Activated naive CD4-positive, alpha-beta T cell (primary cell): ENCODE measurements around the gene PTPA.
"Not testable (repeated sequence)": the region's sequence is repeated elsewhere in the genome, so short reads cannot be mapped to it uniquely, and the experiment has no call there.

Experiments used
- DNase-seq, 4 experiments: peaks; one replicate each; lab custom pipeline; 2025; lab: John Stamatoyannopoulos, UW

Gene PTPA

GRCh38 chr9:129108805-129109536 lies 2.2 kb upstream of the PTPA start:
- no peak for DNase-seq

- DNase-seq = no peak
Measured at GRCh38 chr9:129109537-129109903, 1.7 kb upstream of the PTPA start.

DNA sequence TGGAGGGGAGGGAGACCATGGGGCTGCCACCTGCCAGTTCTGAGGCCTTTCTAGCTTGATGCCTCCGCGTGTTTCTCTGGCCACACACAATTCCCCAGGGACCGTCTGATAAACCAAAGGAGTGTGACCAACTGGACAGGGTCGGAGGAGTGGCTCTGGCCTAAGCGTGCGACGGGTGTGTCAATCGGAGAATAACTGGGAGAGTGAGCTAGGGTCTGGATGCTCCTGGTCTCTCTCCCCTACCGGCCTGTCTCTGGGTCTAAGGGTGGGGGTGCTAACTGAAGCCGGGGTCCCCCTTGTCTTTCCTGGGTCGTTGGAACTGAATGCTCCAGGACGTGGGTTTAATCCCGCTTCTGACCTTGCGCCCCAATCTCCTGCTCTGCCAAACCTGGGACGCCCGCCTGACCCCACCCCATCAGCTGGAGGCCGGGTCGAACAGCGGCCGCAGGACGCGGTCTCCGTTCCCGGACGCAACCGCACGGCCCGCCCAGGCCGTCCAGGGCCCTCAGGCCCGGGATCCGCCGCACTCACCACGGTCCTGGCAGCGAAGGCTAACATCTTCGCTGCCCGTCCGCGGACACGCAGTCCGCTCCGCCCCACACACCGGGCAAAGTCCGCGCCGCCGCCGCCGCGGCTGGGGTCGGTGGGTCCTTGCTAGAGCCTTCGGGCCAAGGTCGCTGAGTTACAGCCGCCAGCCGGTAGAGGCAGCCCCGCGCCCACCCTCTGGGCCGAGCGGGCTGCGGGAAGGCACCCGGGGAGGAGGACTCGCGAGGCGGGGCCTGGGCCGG lies 1.1 kb upstream of the PTPA start:
- no peak for DNase-seq

DNA sequence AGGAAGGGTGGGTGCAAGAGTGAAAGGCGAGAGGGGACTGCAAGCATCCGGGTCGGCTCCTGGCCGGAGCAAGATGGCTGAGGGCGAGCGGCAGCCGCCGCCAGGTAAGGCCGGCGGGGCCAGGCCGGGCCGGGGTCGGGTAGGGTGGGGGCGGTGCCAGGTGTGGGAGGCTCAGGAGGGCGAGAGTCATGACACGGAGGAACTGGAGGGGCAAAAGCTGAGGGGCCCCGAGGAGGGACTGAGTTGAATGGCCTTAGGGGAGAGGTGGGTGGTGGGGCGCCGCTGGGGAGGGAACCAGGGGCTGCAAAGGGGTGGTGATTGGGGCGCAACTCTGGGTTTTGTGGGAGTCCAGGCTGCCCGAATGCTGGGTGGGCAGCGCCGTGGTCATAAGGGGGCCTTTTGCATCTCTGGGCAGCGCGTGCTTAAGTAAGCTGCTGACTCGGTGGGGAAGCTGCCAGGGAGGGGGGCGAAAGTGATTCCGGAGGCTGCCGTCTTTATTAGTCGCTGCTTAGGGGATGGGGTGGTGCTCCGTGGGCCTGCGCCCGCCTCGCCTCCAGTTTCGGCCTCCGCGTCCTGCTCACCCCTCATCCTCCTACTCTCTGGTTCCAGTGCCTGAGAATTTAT lies 425 bp downstream of the PTPA start:
- no peak for DNase-seq

GRCh38 chr9:129112526-129112925 lies 1.3 kb downstream of the PTPA start:
- DNase-seq = not testable (repeated sequence)

DNA sequence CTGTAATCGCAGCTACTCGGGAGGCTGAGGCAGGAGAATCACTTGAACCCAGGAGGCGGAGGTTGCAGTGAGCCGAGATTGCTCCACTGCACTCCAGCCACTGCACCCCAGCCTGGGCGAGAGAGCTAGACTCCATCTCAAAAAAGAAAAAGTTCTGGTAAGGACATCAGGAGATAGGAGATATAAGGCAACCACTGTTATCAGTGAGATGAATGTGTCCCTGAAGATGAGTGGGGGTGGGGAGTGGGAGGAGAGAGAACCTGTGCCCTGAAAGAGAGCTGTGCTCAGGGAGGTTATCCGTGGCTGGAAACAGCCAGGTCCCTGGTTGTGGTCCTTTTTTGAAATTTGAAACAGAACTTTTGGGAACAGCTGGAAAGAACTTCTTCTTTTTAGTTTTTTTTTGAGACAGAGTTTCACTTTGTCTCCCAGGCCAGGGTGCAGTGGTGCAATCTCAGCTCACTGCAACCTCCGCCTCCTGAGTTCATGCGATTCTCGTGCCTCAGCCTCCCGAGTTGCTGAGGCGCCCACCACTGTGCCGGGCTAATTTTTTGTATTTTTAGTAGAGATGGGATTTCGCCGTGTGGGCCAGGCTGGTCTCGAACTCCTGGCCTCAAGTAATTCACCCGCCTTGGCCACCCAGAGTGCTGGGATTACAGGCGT lies 2.6 kb downstream of the PTPA start:
- DNase-seq = no peak

DNA sequence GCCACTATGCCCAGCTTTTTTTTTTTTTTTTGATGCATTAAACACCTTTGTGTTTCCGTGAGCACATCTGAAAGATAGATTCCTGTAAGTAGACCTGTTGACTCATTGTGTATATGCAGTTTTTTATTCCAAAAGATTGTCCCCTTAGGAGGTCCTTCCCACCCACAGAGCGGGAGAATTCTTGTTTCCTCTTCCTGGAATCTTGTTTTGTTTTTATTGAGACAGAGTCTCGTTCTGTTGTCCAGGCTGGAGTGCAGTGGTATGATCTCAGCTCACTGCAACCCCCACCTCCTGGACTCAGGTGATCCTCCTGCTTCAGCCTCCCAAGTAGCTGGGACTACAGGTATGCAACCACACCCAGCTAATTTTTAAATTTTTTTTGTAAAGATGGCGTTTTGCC lies 7.6 kb downstream of the PTPA start:
- no peak for DNase-seq

- DNase-seq = no peak
Measured at GRCh38 chr9:129121483-129121882, 10.3 kb downstream of the PTPA start.

DNA sequence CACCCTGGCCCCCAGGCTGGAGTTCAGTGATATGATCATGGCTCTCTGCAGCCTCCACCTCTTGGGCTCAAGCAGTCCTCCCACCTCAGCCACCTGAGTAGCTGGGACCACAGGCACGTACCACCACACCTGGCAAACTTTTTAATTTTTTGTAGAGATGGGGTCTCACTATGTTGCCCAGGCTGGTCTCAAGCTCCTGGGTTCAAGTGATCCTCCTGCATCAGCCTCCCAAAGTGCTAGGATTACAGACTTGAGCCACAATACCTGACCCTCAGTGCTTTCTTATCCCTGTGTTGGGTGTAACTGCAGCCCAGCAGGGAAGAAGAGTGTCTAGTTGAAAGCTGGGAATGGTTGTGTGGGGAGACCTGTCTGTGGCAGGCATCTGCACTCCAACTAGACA lies 10.9 kb downstream of the PTPA start:
- DNase-seq = no peak

DNA sequence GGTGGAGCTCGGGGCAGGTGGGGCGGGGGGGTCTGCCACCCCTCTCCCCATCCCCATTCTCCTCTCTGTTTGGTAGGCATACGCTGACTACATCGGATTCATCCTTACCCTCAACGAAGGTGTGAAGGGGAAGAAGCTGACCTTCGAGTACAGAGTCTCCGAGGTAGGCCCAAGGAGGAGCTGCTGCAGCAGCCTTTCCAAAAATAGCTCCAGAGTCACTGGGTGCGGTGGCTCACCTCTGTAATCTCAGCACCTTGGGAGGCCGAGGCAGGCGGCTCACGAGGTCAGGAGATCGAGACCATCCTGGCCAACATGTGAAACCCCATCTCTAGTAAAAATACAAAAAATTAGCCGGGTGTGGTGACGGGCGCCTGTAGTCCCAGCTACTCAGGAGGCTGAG lies 11.8 kb downstream of the PTPA start:
- DNase-seq = not testable (repeated sequence)

DNA sequence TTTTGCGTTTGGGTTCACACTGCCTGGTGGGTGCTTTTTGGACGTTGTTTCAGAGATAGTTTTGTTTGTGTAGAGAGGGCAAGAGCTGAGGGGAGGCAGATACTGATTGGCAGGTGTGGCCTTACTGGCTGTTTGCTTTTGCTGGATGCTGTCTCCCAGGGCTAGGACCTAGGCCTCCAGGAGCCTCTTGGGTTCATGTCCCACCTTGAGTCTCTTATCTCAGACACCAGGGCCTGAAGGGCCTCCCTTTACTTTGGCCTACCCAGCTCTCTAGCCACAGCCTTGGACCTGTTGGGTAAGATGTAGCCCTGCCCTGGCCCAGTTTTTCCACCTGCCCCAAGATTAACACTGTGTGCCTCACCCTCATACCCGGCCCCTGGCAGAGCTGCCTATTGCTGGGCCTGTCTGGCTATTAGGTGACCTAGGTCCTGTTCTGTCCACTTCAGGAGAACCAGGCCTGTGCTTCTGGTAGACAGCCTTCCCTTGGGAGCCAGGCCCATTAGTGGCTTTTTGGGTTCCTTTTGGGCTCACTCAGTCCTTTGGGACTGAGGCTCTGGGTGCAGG lies 13.4 kb downstream of the PTPA start:
- no peak for DNase-seq

DNA sequence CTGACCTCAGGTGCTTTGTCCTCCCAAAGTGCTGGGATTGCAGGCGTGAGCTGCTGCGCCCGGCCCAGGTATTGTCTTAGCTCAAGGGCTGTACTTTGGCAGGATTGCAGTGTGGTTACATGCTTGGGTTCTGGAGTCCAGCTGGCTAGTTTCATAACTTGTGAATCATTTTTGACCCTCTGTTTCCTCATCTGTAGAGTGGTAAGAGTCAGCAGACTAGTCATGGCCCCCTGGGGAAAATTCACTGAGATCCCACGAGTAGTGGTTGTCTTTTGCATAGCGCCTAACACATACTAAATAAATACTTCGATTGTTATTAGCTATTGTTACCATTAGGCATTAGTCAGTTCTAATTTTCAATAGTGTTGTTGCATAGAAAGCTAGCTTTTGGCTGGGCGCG lies 14.3 kb downstream of the PTPA start:
- no peak for DNase-seq

GRCh38 chr9:129126749-129127618 lies 15.8 kb downstream of the PTPA start:
- DNase-seq = no peak

GRCh38 chr9:129128689-129129088 lies 17.5 kb downstream of the PTPA start:
- no peak for DNase-seq

GRCh38 chr9:129130271-129130670 lies 19.1 kb downstream of the PTPA start:
- not testable (repeated sequence) for DNase-seq

- no peak for DNase-seq
Measured at GRCh38 chr9:129130791-129131190, 19.6 kb downstream of the PTPA start.

GRCh38 chr9:129131300-129132145 lies 20.3 kb downstream of the PTPA start:
- peak; percentile 75 to 81 (median 80) for DNase-seq

DNA sequence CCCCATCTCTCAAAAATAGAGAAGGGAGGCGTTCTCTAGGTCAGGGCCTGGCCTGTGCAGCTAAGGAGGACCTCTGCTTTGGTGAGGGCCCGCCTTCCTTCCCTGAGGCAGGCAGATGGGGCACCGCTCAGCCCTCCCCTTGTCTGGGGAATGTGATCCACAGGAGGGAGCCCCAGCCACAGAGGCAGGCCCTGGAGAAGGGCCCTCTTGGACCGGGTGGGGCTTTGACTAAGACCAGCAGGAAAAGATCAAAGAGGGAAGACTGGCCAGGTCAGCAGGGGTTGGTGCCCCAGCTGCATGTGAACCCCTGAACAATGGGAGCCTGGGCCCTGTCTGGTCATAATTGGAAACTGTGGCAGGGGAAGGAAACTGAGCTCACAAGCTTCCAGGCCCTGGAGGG lies 21.9 kb downstream of the PTPA start:
- no peak for DNase-seq

- DNase-seq = no peak
Measured at GRCh38 chr9:129135476-129135875, 24.3 kb downstream of the PTPA start.

DNA sequence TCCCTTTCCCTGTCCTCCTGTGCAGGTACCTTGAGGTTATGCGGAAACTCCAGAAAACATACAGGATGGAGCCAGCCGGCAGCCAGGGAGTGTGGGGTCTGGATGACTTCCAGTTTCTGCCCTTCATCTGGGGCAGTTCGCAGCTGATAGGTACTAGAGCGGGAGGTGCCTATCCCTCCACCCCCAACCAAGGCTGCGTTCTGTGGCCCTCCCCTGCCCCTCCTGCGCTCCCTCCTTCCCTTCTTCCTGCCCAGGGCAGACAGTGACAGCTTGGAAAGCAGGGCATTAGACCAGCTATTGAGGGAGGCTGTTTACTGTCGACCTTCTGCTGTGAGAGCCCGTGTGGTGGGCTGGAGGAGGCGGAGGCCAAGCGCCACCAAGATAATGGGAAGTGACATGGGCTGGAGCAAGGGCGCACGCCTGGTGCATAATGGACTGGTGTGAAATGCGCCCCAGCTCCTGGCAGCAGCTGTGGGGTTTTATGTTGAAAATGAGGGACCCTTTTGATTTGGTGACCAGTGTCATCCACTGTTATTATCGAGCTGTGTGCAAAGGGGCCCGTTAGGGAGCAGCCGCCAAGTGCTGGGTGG lies 25.3 kb downstream of the PTPA start:
- no peak for DNase-seq
